ENCODE measurements around the gene HIPK2. TPM values are rescaled to one million over a fixed set of nuclear protein-coding genes. Genes with fewer than 3 reads are reported as not detected.

Gene HIPK2
- total RNA-seq, 1 donor from 2014 or later: 45.1 TPM

GRCh38 chr7:139656387-139656786 lies 121.4 kb downstream of the HIPK2 start:
- H3K4me3 ChIP-seq (ENCODE audit: low read depth, low read length): no peak overlapping the region
- TF ChIP-seq CTCF (conservative IDR thresholded peaks at IDR 0.05; ENCODE audit: low read depth, low read length): no peak
- DNase-seq (ENCODE audit: low read depth): no peak

- H3K4me3 ChIP-seq (ENCODE audit: low read depth, low read length): no peak overlapping the region
- no peak for TF ChIP-seq CTCF (conservative IDR thresholded peaks at IDR 0.05; ENCODE audit: low read depth, low read length)
- DNase-seq (ENCODE audit: low read depth): no peak
Observed at GRCh38 chr7:139655305-139655704, 122.5 kb downstream of the HIPK2 start.

GRCh38 chr7:139654276-139655181 lies 123.3 kb downstream of the HIPK2 start:
- no peak for DNase-seq (ENCODE audit: low read depth)
- H3K4me3 ChIP-seq (ENCODE audit: low read depth, low read length): no peak overlapping the region
- TF ChIP-seq CTCF (conservative IDR thresholded peaks at IDR 0.05; ENCODE audit: low read depth, low read length): no peak

- no peak for DNase-seq (ENCODE audit: low read depth)
- TF ChIP-seq CTCF (conservative IDR thresholded peaks at IDR 0.05; ENCODE audit: low read depth, low read length): no peak
- no peak overlapping the region for H3K4me3 ChIP-seq (ENCODE audit: low read depth, low read length)
Observed at GRCh38 chr7:139651914-139652313, 125.9 kb downstream of the HIPK2 start.

- no peak for DNase-seq (ENCODE audit: low read depth)
- no peak for TF ChIP-seq CTCF (conservative IDR thresholded peaks at IDR 0.05; ENCODE audit: low read depth, low read length)
- H3K4me3 ChIP-seq (ENCODE audit: low read depth, low read length): no peak overlapping the region
Observed at GRCh38 chr7:139651308-139651707, 126.5 kb downstream of the HIPK2 start.

- no peak overlapping the region for H3K4me3 ChIP-seq (ENCODE audit: low read depth, low read length)
- no peak for DNase-seq (ENCODE audit: low read depth)
- TF ChIP-seq CTCF (conservative IDR thresholded peaks at IDR 0.05; ENCODE audit: low read depth, low read length): no peak
Observed at GRCh38 chr7:139650429-139651100, 127.2 kb downstream of the HIPK2 start.

All from epithelial cell of proximal tubule (primary cell).